Gastrocnemius medialis (tissue), 4 donors: ENCODE measurements around the gene SLAMF9.

Source experiments
- POLR2A ChIP-seq, 2 donors: fragments of 450-650 bp; IDR thresholded peaks; one replicate each; pipeline ENCODE4 v1.6.1; 2017; ENCODE audit warnings: antibody characterized with exemption in 2 of 2, mild to moderate bottlenecking in 2 of 2, moderate library complexity in 2 of 2
- TF ChIP-seq, protein P1 (sequence below), 5 experiments: fragments of 450-650 bp in 3 of 5; fragments of 200-600 bp in 2 of 5; sonication (generic) in 2 of 5; IDR thresholded peaks in 4 of 5; conservative IDR thresholded peaks in 1 of 5; 1 replicate in 4 of 5; 2 replicates in 1 of 5; pipeline ENCODE4 v1.5.1; 2016 to 2019; ENCODE audit warnings: antibody characterized with exemption in 5 of 5, mild to moderate bottlenecking in 3 of 5, moderate library complexity in 3 of 5

GRCh38 chr1:159965263-159965662, 11.2 kb upstream of the SLAMF9 start:
- TF ChIP-seq, protein P1, sequence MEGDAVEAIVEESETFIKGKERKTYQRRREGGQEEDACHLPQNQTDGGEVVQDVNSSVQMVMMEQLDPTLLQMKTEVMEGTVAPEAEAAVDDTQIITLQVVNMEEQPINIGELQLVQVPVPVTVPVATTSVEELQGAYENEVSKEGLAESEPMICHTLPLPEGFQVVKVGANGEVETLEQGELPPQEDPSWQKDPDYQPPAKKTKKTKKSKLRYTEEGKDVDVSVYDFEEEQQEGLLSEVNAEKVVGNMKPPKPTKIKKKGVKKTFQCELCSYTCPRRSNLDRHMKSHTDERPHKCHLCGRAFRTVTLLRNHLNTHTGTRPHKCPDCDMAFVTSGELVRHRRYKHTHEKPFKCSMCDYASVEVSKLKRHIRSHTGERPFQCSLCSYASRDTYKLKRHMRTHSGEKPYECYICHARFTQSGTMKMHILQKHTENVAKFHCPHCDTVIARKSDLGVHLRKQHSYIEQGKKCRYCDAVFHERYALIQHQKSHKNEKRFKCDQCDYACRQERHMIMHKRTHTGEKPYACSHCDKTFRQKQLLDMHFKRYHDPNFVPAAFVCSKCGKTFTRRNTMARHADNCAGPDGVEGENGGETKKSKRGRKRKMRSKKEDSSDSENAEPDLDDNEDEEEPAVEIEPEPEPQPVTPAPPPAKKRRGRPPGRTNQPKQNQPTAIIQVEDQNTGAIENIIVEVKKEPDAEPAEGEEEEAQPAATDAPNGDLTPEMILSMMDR (IDR thresholded peaks at IDR 0.05 in 4 of 5, conservative IDR thresholded peaks at IDR 0.05 in 1 of 5), result no peak
- no peak for TF ChIP-seq POLR2A (IDR thresholded peaks at IDR 0.05)
